K562 (cell line): Measurements from ENCODE around the gene NYAP1. TPM values are rescaled to one million over a fixed set of nuclear protein-coding genes. Genes with fewer than 3 reads are reported as not detected.

Experiments used
- ATAC-seq: fragments of 200-7000 bp; cut with Tn5 transposase; 3 replicates; pipeline ENCODE4 v1.9.1; 2020; ENCODE audit warnings: moderate library complexity
- BruUV-seq: library from RNA; stranded (reverse); fragments of 400-500 nt; replicated peaks from 2 replicates; lab custom pipeline; 2021; lab: Mats Ljungman, UMichigan
- CTCF ChIA-PET: fragments of 300-600 bp; formaldehyde crosslinking; extraction: SDS; loops from one replicate; lab custom pipeline; 2021; ENCODE audit warnings: low intra/inter-chr PET ratio; lab: Yijun Ruan, JAX
- POLR2A ChIA-PET: fragments of 300-600, 350-650 bp; sonication (Branson Sonifier 250); formaldehyde crosslinking; extraction: SDS; loops from one replicate; lab custom pipeline; 2021; ENCODE audit warnings: antibody characterized with exemption, inconsistent platforms; lab: Yijun Ruan, JAX
- DNase-seq, 4 experiments: peaks; one replicate each; pipeline versions ENCODE4 v3.0.0 to v3.0.0-alpha.2; 2011 to 2018; ENCODE audit warnings: low spot score in 3 of 4, mixed read lengths in 3 of 4; ENCODE audit errors: extremely low read depth in 1 of 4
- FAIRE-seq: peaks from 2 replicates; lab custom pipeline; 2011; peaks lifted over from hg19 to GRCh38; lab: Jason Lieb, UNC
- H2AFZ ChIP-seq: 2 replicates; pipeline ENCODE4 v1.6.0; 2011; ENCODE audit warnings: low read depth, low read length, control low read depth, inconsistent platforms
- H3K27ac ChIP-seq: fragments of 200-600 bp; 3 replicates; pipeline ENCODE4 v1.8.0; 2011; ENCODE audit warnings: low read depth, mild to moderate bottlenecking, control low read depth, inconsistent platforms, low read length, moderate library complexity, mixed read lengths; ENCODE audit errors: extremely low read depth
- H3K27me3 ChIP-seq, 2 experiments: fragments of 300-600 bp in 1 of 2; 2 replicates in 1 of 2; 3 replicates in 1 of 2; pipeline versions ENCODE4 v1.6.0 to v1.8.0; 2011; ENCODE audit warnings: inconsistent platforms in 2 of 2, low read length in 2 of 2, mild to moderate bottlenecking in 1 of 2, mixed read lengths in 1 of 2, moderate library complexity in 1 of 2; ENCODE audit not compliant: control insufficient read depth in 2 of 2, insufficient read depth in 2 of 2
- H3K36me3 ChIP-seq: fragments of 300-600 bp; 3 replicates; pipeline ENCODE4 v1.8.0; 2011; ENCODE audit warnings: mild to moderate bottlenecking, low read length, inconsistent platforms; ENCODE audit not compliant: control insufficient read depth, insufficient read depth
- H3K4me1 ChIP-seq, 2 experiments: fragments of 200-600 bp in 1 of 2; replicated peaks in 1 of 2; 2 replicates in 1 of 2; 3 replicates in 1 of 2; pipeline versions ENCODE4 v1.5.1 to v1.8.0; 2011; ENCODE audit warnings: inconsistent platforms in 2 of 2, low read length in 2 of 2, mild to moderate bottlenecking in 1 of 2, mixed read lengths in 1 of 2, moderate library complexity in 1 of 2; ENCODE audit not compliant: control insufficient read depth in 2 of 2, insufficient read depth in 2 of 2
- H3K4me2 ChIP-seq: 2 replicates; pipeline ENCODE4 v1.6.1; 2011; ENCODE audit warnings: low read length, control low read depth, inconsistent platforms, mixed read lengths; ENCODE audit not compliant: insufficient read depth
- H3K4me3 ChIP-seq: fragments of 200-600 bp; sonication (generic), shearing (Covaris generic); 2 replicates; pipeline ENCODE4 v1.5.1; 2016; ENCODE audit warnings: control low read depth, inconsistent platforms
- H3K79me2 ChIP-seq: fragments of 200-600 bp; 3 replicates; pipeline ENCODE4 v1.8.0; 2011; ENCODE audit warnings: low read length, inconsistent platforms; ENCODE audit not compliant: control insufficient read depth, insufficient read depth
- H3K9ac ChIP-seq, 2 experiments: 2 replicates each; pipeline versions ENCODE4 v1.6.0 to v1.6.1; 2011; ENCODE audit warnings: low read depth in 2 of 2, low read length in 2 of 2, control low read depth in 1 of 2, inconsistent platforms in 1 of 2, mild to moderate bottlenecking in 1 of 2, mixed read lengths in 1 of 2; ENCODE audit not compliant: insufficient read depth in 1 of 2
- H3K9me1 ChIP-seq: one replicate; pipeline ENCODE4 v1.6.0; 2011; ENCODE audit warnings: inconsistent platforms, mild to moderate bottlenecking, low read length, moderate library complexity; ENCODE audit not compliant: control insufficient read depth, insufficient read depth
- H3K9me3 ChIP-seq: replicated peaks from 2 replicates; pipeline ENCODE4 v1.5.1; 2011; ENCODE audit warnings: low read depth, low read length, inconsistent platforms; ENCODE audit not compliant: control insufficient read depth, insufficient read depth
- H4K20me1 ChIP-seq: replicated peaks from 2 replicates; pipeline ENCODE4 v1.6.1; 2011; ENCODE audit warnings: low read length, inconsistent platforms, mixed read lengths; ENCODE audit not compliant: control insufficient read depth, insufficient read depth
- BCL6 ChIP-seq: fragments of 250-450 bp; sonication (Bioruptor Pico); IDR thresholded peaks from 2 replicates; pipeline ENCODE4 v1.4.0; 2020
- BDP1 ChIP-seq: IDR thresholded peaks from 3 replicates; pipeline ENCODE4 v1.6.1; 2011; ENCODE audit not compliant: insufficient read length, insufficient read depth
- CHCHD3 ChIP-seq: fragments of 250-450 bp; sonication (Bioruptor Pico); IDR thresholded peaks from 2 replicates; pipeline ENCODE4 v2.1.2; 2022; ENCODE audit warnings: mild to moderate bottlenecking
- DIDO1 ChIP-seq: fragments of 450-650 bp; IDR thresholded peaks from 2 replicates; pipeline ENCODE4 v1.6.1; 2016; ENCODE audit warnings: low read depth, missing biosample characterization, missing genetic modification characterization
- DNMT1 ChIP-seq: fragments of 450-650 bp; IDR thresholded peaks from 2 replicates; pipeline ENCODE4 v1.6.1; 2016; ENCODE audit warnings: antibody characterized with exemption, mild to moderate bottlenecking
- DPF2 ChIP-seq: fragments of 450-650 bp; IDR thresholded peaks from 2 replicates; pipeline ENCODE4 v1.6.1; 2016
- ELF1 ChIP-seq: fragments of 200-800 bp; sonication (Bioruptor generic); IDR thresholded peaks from 2 replicates; pipeline ENCODE4 v1.6.1; 2016; ENCODE audit warnings: missing genetic modification characterization, missing compliant biosample characterization
- FOXA3 ChIP-seq, 2 experiments: fragments of 450-650 bp in 1 of 2; sonication (generic) in 1 of 2; formaldehyde crosslinking; IDR thresholded peaks in 1 of 2; conservative IDR thresholded peaks in 1 of 2; 2 replicates each; pipeline versions ENCODE4 v1.4.0 to v1.8.0; 2020 to 2022; ENCODE audit warnings: mild to moderate bottlenecking in 2 of 2, missing genetic modification reagents in 1 of 2
- GABPB2 ChIP-seq: fragments of 250-450 bp; sonication (Bioruptor Pico); conservative IDR thresholded peaks from 2 replicates; pipeline ENCODE4 v1.5.1; 2021; ENCODE audit warnings: mild to moderate bottlenecking
- MEF2D ChIP-seq: conservative IDR thresholded peaks from 2 replicates; pipeline ENCODE4 v1.6.1; 2016; ENCODE audit warnings: low read depth, missing genetic modification characterization, missing compliant biosample characterization
- MXI1 ChIP-seq: IDR thresholded peaks from 2 replicates; pipeline ENCODE4 v1.6.1; 2011; ENCODE audit warnings: low read depth, mild to moderate bottlenecking, improper control_type of control experiment, low read length
- NCOA4 ChIP-seq: fragments of 450-650 bp; IDR thresholded peaks from 2 replicates; pipeline ENCODE4 v1.6.1; 2018; ENCODE audit warnings: mild to moderate bottlenecking; ENCODE audit not compliant: partially characterized antibody
- PHB ChIP-seq: fragments of 250-450 bp; sonication (Bioruptor Pico); IDR thresholded peaks from 2 replicates; pipeline ENCODE4 v1.5.0; 2021
- SRSF9 ChIP-seq: fragments of 200-400 bp; formaldehyde crosslinking; IDR thresholded peaks from 2 replicates; pipeline ENCODE4 v1.6.1; 2017; ENCODE audit warnings: low read depth, low read length, borderline replicate concordance
- TCF7L2 ChIP-seq: fragments of 150-350 bp; IDR thresholded peaks from 2 replicates; pipeline ENCODE4 v1.6.1; 2016; ENCODE audit warnings: low read depth, mild to moderate bottlenecking, low read length, moderate library complexity
- ZNF133 ChIP-seq: fragments of 250-450 bp; sonication (Bioruptor Pico); IDR thresholded peaks from 2 replicates; pipeline ENCODE4 v1.4.0; 2020; ENCODE audit warnings: mild to moderate bottlenecking
- whole genome bisulfite sequencing: fragments of 100-300 bp; shearing (Covaris generic); methylation state at CpG from one replicate; pipeline ENCODE4 v1.1.6; 2016; ENCODE audit warnings: low coverage, mixed read lengths; ENCODE audit not compliant: insufficient coverage; ENCODE audit errors: missing lambda C conversion rate; 5-methylcytosine and 5-hydroxymethylcytosine counted together
- in situ Hi-C: fragments of 300-500 bp; cut with MboI; formaldehyde crosslinking; loops from 4 replicates; pipeline ENCODE4 v1.15.0; 2018; ENCODE audit warnings: inconsistent platforms, mixed read lengths
- intact Hi-C: fragments of 100-400 bp; cut with micrococcal nuclease; formaldehyde crosslinking; loops from 2 replicates; pipeline ENCODE4 v1.14.2; 2022
- polyA plus RNA-seq, 8 experiments: library from polyadenylated mRNA; depleted of rRNA in 4 of 8; stranded (reverse) in 5 of 8; unstranded in 3 of 8; fragments of >200 nt; fragmentation: Nextera tagmentation in 2 of 8; fragmentation: Illumina TruSeq in 1 of 8; extraction: Ambion mirVana in 2 of 8; extraction: Trizol in 1 of 8; gene quantifications; 2 replicates each; pipeline versions ENCODE4 v1.2.1 to v1.2.3, GENCODE V29; 2011 to 2014; ENCODE audit warnings: inconsistent platforms in 1 of 8, missing spikeins in 1 of 8
- total RNA-seq, 7 experiments: library from RNA; depleted of rRNA in 6 of 7; stranded (reverse); fragments of >200 nt in 6 of 7; fragmentation: Illumina TruSeq in 2 of 7; extraction: Trizol in 2 of 7; gene quantifications; 2 replicates each; pipeline versions ENCODE4 v1.2.1 to v1.2.3, GENCODE V29; 2011 to 2021; ENCODE audit warnings: low replicate concordance in 1 of 7
- TF ChIP-seq, protein P1 (sequence below): sonication (generic); formaldehyde crosslinking; IDR thresholded peaks from 2 replicates; pipeline ENCODE4 v1.4.0; 2020; ENCODE audit warnings: mild to moderate bottlenecking, missing genetic modification reagents
- TF ChIP-seq, protein P2 (sequence below): fragments of 200-800 bp; sonication (Bioruptor generic); IDR thresholded peaks from 2 replicates; pipeline ENCODE4 v1.6.1; 2017; ENCODE audit warnings: missing genetic modification characterization, missing compliant biosample characterization

Gene NYAP1
- total and polyA plus RNA-seq, 9 of the 15 experiments (the other 6 are each of a cell fraction or from before 2014, with no cell fraction given): 0.11 to 0.88 (median 0.22) TPM; not detected in 2

DNA sequence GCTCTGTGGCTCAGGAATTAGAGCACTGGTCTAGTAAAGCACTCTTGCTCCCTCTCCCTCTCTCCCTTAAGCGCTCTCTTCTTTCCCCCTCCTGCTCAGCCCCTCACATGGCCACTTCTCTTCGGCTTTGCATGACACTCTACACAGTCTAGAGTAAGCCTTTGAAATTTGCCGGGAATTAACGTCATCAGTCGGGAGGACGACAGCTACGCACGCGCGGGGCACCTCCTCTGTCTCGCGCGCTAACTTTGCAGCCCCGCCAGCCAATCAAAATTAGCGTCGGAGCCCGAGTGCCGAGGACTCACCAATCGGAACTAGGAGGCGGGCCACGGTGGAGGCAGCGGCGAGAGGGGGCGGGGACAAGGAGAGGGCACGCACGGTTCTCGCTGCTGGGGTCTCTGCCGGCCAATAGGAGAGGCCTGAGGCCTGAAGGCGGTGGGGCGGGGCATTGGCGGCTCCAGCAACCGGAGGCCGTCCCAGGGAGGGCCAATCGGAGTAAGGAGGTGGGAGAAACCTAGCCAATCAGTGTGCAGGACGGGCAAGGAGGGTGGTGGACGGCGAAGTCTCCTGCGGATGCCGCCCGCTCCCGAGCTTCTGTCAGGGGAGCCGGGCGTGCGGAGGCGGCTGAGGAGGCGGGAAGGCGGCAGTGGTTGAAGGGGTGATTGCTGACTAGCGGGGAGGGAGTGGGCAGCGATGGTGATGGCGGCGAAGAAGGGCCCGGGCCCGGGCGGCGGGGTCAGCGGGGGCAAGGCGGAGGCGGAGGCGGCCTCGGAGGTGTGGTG lies 55.1 kb downstream of the NYAP1 start, which contains the start of gene AGFG2 (continued):
- 0 out of 2 replicates have a peak, but pooled peaks have one; percentile 47 for TF ChIP-seq PHB
- no peak for TF ChIP-seq ZNF133
- TF ChIP-seq ELF1 (tag): no peak
- TF ChIP-seq MEF2D (tag): no peak
- no peak for TF ChIP-seq SRSF9
- no peak for TF ChIP-seq DNMT1
- peak; percentile 85 for TF ChIP-seq MXI1
- TF ChIP-seq CHCHD3 (CRISPR knock-in tag): no peak
- no peak for TF ChIP-seq BCL6
- TF ChIP-seq TCF7L2: peak; percentile 72
- TF ChIP-seq DIDO1 (tag): peak; percentile 32; the same call in 1 of the 2 replicates

DNA sequence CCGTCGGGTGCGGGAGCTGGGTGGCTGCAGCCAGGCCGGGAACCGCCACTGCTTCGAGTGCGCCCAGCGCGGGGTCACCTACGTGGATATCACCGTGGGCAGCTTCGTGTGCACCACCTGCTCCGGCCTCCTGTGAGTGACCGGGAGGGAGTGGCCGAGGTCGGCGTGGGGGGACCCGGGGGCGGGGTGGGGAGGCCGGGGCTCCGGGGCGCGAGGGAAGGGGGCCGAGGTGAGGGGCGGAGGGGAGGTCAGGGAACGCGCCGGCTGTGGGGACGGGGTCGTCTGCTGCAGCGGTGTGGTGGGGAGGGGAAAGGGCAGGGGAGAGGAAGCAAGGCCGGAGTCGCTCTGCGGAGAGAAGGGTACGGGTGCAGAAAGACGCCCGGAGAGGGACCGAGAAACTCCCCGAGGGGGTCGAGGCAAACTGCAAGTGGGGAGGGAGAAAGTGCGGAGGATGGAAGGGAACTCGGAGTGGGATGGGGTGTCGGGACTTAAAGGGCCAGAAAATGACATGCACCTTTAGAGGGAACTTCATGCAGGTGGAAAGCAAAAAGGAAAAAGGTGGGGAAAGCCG lies 55.8 kb downstream of the NYAP1 start:
- peak overlapping the region; percentile 87 for H3K4me3 ChIP-seq
- no peaks in the 10 kb centered on the region; the same call in 2 of the 3 replicates for H3K36me3 ChIP-seq
- no TSS peak for BruUV-seq
- peak overlapping the region; percentile 90 for H2AFZ ChIP-seq
- ATAC-seq (peak; percentile 0; the same call in 1 of the 3 replicates), FAIRE-seq (no peak), DNase-seq (no peak)
- ChIA-PET POLR2A (interaction anchor here (0.6 to 1.7 kb wide), 6 partner anchors 11 to 73 kb away, joined by 3 to 6 read pairs (median 3); partner anchors contain the start of genes FBXO24, LRCH4, MOSPD3 and TSC22D4), CTCF (interaction anchor here (0.7 kb wide), 1 partner anchor 57 kb away, joined by 3 read pairs; no protein-coding TSS in a partner anchor)
- in situ Hi-C loops: no loop called here
- no peaks in the 10 kb centered on the region for H3K9me3 ChIP-seq
- peak overlapping the region; percentile 81 for H3K4me2 ChIP-seq
- peak overlapping the region; percentile 57 to 92 for H3K9ac ChIP-seq
- no peaks in the 10 kb centered on the region; the same call in 1 of the 2 replicates for H4K20me1 ChIP-seq
- peaks cover 30 to 38% of the 10 kb centered on the region in 2 experiments for H3K4me1 ChIP-seq
- intact Hi-C loops: loop anchor here (2.0 to 5.0 kb wide), 2 partner anchors 29 to 37 kb away; no protein-coding TSS in a partner anchor
- no peaks in the 10 kb centered on the region for H3K27me3 ChIP-seq
- H3K27ac ChIP-seq: peak overlapping the region; percentile 56
- under 1% methylated on average over 29 of the region's 44 CpGs for WGBS
- peaks cover 40% of the 10 kb centered on the region for H3K79me2 ChIP-seq
- H3K9me1 ChIP-seq: no peaks in the 10 kb centered on the region
- TF ChIP-seq, protein P1, sequence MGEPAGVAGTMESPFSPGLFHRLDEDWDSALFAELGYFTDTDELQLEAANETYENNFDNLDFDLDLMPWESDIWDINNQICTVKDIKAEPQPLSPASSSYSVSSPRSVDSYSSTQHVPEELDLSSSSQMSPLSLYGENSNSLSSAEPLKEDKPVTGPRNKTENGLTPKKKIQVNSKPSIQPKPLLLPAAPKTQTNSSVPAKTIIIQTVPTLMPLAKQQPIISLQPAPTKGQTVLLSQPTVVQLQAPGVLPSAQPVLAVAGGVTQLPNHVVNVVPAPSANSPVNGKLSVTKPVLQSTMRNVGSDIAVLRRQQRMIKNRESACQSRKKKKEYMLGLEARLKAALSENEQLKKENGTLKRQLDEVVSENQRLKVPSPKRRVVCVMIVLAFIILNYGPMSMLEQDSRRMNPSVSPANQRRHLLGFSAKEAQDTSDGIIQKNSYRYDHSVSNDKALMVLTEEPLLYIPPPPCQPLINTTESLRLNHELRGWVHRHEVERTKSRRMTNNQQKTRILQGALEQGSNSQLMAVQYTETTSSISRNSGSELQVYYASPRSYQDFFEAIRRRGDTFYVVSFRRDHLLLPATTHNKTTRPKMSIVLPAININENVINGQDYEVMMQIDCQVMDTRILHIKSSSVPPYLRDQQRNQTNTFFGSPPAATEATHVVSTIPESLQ (CRISPR knock-in tag): no peak
- TF ChIP-seq MEF2D (tag) (no peak), BDP1 (no peak), NCOA4 (no peak), DPF2 (no peak), GABPB2 (CRISPR knock-in tag) (no peak), FOXA3 (CRISPR knock-in tag; conservative IDR thresholded peaks at IDR 0.05 in 1 of 2, IDR thresholded peaks at IDR 0.05 in 1 of 2) (0 out of 4 replicates have a peak, but pooled peaks of 1 of the 2 experiments have one; percentile 45)
- TF ChIP-seq, protein P2, sequence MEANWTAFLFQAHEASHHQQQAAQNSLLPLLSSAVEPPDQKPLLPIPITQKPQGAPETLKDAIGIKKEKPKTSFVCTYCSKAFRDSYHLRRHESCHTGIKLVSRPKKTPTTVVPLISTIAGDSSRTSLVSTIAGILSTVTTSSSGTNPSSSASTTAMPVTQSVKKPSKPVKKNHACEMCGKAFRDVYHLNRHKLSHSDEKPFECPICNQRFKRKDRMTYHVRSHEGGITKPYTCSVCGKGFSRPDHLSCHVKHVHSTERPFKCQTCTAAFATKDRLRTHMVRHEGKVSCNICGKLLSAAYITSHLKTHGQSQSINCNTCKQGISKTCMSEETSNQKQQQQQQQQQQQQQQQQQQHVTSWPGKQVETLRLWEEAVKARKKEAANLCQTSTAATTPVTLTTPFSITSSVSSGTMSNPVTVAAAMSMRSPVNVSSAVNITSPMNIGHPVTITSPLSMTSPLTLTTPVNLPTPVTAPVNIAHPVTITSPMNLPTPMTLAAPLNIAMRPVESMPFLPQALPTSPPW (CRISPR knock-in tag): peak; percentile 0; the same call in 1 of the 2 replicates
